OCI-LY7 (cell line): ENCODE data around the gene FGA. TPM values are rescaled to one million over a fixed set of nuclear protein-coding genes. Genes with fewer than 3 reads are reported as not detected.

Experiments
- BruUV-seq: library from RNA; stranded (reverse); fragments of 400-500 nt; replicated peaks from 2 replicates; lab custom pipeline; 2021; lab: Mats Ljungman, UMichigan
- CTCF ChIA-PET: fragments of 300-600 bp; sonication (Branson Sonifier 250); formaldehyde crosslinking; loops from one replicate; lab custom pipeline; 2022; ENCODE audit warnings: antibody characterized with exemption; ENCODE audit not compliant: unreplicated experiment; lab: Charles Lee
- POLR2A ChIA-PET: fragments of 300-600 bp; sonication (Branson Sonifier 250); formaldehyde crosslinking; loops from one replicate; lab custom pipeline; 2022; ENCODE audit warnings: antibody characterized with exemption; lab: Charles Lee
- DNase-seq: peaks from one replicate; pipeline ENCODE4 v3.0.0-alpha.2; 2015; ENCODE audit warnings: low spot score
- H2AFZ ChIP-seq: fragments of 200-600 bp; sonication (generic), shearing (Covaris generic); 2 replicates; pipeline ENCODE4 v1.6.1; 2014; ENCODE audit warnings: mild to moderate bottlenecking, antibody characterized with exemption, low read length, moderate library complexity
- H3K27ac ChIP-seq: fragments of 200-600 bp; sonication (generic); 2 replicates; pipeline ENCODE4 v1.5.1; 2014; ENCODE audit warnings: mixed run types, low read depth, mild to moderate bottlenecking, moderate library complexity, low read length, inconsistent platforms; ENCODE audit not compliant: poor library complexity, severe bottlenecking
- H3K36me3 ChIP-seq: fragments of 200-600 bp; sonication (generic); 2 replicates; pipeline ENCODE4 v1.6.1; 2014; ENCODE audit warnings: mild to moderate bottlenecking, antibody characterized with exemption, low read length, moderate library complexity, mixed read lengths; ENCODE audit not compliant: insufficient read depth
- H3K4me1 ChIP-seq: fragments of 200-600 bp; sonication (generic); 2 replicates; pipeline ENCODE4 v1.5.1; 2014; ENCODE audit warnings: mild to moderate bottlenecking, low read length; ENCODE audit not compliant: insufficient read depth, poor library complexity, severe bottlenecking
- H3K4me2 ChIP-seq: fragments of 200-600 bp; sonication (generic); 2 replicates; pipeline ENCODE4 v1.6.1; 2014; ENCODE audit warnings: mild to moderate bottlenecking, low read length
- H3K4me3 ChIP-seq: fragments of 200-600 bp; sonication (generic); 2 replicates; pipeline ENCODE4 v1.5.1; 2014; ENCODE audit warnings: mild to moderate bottlenecking, low read depth, low read length; ENCODE audit not compliant: poor library complexity, severe bottlenecking
- H3K79me2 ChIP-seq: fragments of 200-600 bp; sonication (generic); 2 replicates; pipeline ENCODE4 v1.6.1; 2016; ENCODE audit warnings: low read depth, mild to moderate bottlenecking, low read length, moderate library complexity, mixed read lengths; ENCODE audit not compliant: insufficient read depth
- H3K9me2 ChIP-seq: fragments of 200-600 bp; sonication (generic); 2 replicates; pipeline ENCODE4 v1.6.1; 2016; ENCODE audit warnings: mild to moderate bottlenecking, low read length, mixed read lengths; ENCODE audit not compliant: insufficient read depth
- H3K9me3 ChIP-seq: fragments of 200-600 bp; sonication (generic); 2 replicates; pipeline ENCODE4 v1.6.1; 2014; ENCODE audit warnings: mild to moderate bottlenecking, mixed run types, low read length, mixed read lengths
- H4K20me1 ChIP-seq: fragments of 200-600 bp; sonication (generic); 2 replicates; pipeline ENCODE4 v1.6.1; 2014; ENCODE audit warnings: mild to moderate bottlenecking, antibody characterized with exemption, low read length, moderate library complexity, mixed read lengths; ENCODE audit not compliant: insufficient read depth
- CTCF ChIP-seq: fragments of 200-600 bp; sonication (generic); conservative IDR thresholded peaks from 2 replicates; pipeline ENCODE4 v1.5.1; 2014; ENCODE audit warnings: mild to moderate bottlenecking, antibody characterized with exemption, low read length, moderate library complexity, mixed read lengths
- EZH2phosphoT487 ChIP-seq: fragments of 200-600 bp; sonication (generic); IDR thresholded peaks from 2 replicates; pipeline ENCODE4 v1.6.1; 2018; ENCODE audit warnings: low read depth, borderline replicate concordance, mild to moderate bottlenecking, mixed run types, antibody characterized with exemption, low read length, moderate library complexity, mixed read lengths
- intact Hi-C: fragments of 100-400 bp; cut with micrococcal nuclease; formaldehyde crosslinking; loops from one replicate; pipeline ENCODE4 v1.10.0; 2022; ENCODE audit not compliant: unreplicated experiment
- total RNA-seq, 2 experiments: library from RNA; depleted of rRNA in 1 of 2; stranded (reverse); fragments of >200 nt in 1 of 2; shearing (Covaris generic) in 1 of 2; gene quantifications; 2 replicates each; pipeline ENCODE4 v1.2.3, GENCODE V29; 2014 to 2022

Gene FGA
- total RNA-seq, 2 experiments from 2014 or later = not detected

- Histone ChIP-seq H3K27ac (no peak overlapping the region), H3K4me1 (no peaks in the 10 kb centered on the region), H4K20me1 (no peaks in the 10 kb centered on the region), H3K9me3 (no peaks in the 10 kb centered on the region), H3K4me3 (no peak overlapping the region), H3K4me2 (no peak overlapping the region), H3K79me2 (no peaks in the 10 kb centered on the region), H3K9me2 (no peaks in the 10 kb centered on the region), H3K36me3 (no peaks in the 10 kb centered on the region), H2AFZ (no peak overlapping the region)
- no peak for DNase-seq
- ChIA-PET CTCF (no interaction called here), POLR2A (no interaction called here)
- intact Hi-C loops = no loop called here
- no TSS peak for BruUV-seq
- no peak for TF ChIP-seq CTCF
- no peak for TF ChIP-seq EZH2phosphoT487
These were observed 13.2 kb downstream of the FGA start for GRCh38 chr4:154577324-154577723.

- no peak overlapping the region for H3K27ac ChIP-seq
- H3K4me3 ChIP-seq = no peak overlapping the region
- no peaks in the 10 kb centered on the region for H3K79me2 ChIP-seq
- TF ChIP-seq EZH2phosphoT487 (no peak), CTCF (no peak)
- no peaks in the 10 kb centered on the region for H4K20me1 ChIP-seq
- DNase-seq = no peak
- ChIA-PET CTCF (no interaction called here), POLR2A (no interaction called here)
- intact Hi-C loops = no loop called here
- H3K9me2 ChIP-seq = no peaks in the 10 kb centered on the region
- no peaks in the 10 kb centered on the region for H3K4me1 ChIP-seq
- H3K4me2 ChIP-seq = no peak overlapping the region
- BruUV-seq = no TSS peak
- no peaks in the 10 kb centered on the region for H3K9me3 ChIP-seq
- no peak overlapping the region for H2AFZ ChIP-seq
- H3K36me3 ChIP-seq = no peaks in the 10 kb centered on the region
These were observed 16.2 kb downstream of the FGA start for GRCh38 chr4:154574311-154574710.

GRCh38 chr4:154573190-154573870, 17.2 kb downstream of the FGA start:
- Histone ChIP-seq H3K36me3 (no peaks in the 10 kb centered on the region), H3K79me2 (no peaks in the 10 kb centered on the region), H3K4me3 (no peak overlapping the region), H3K9me2 (no peaks in the 10 kb centered on the region), H4K20me1 (no peaks in the 10 kb centered on the region), H3K27ac (no peak overlapping the region), H3K9me3 (no peaks in the 10 kb centered on the region), H3K4me1 (no peaks in the 10 kb centered on the region), H3K4me2 (no peak overlapping the region), H2AFZ (0 out of 2 replicates have a peak overlapping the region, but pooled peaks have one; percentile 12)
- intact Hi-C loops = no loop called here
- POLR2A ChIA-PET = interaction anchor here (1.2 kb wide), 1 partner anchor 10 kb away, joined by 3 read pairs; no protein-coding TSS in a partner anchor
- CTCF ChIA-PET = no interaction called here
- TF ChIP-seq CTCF (no peak), EZH2phosphoT487 (no peak)
- no peak for DNase-seq
- BruUV-seq = no TSS peak
